Nephron (organoid): ENCODE results near the gene DPEP3.

Experiments used
- H3K27ac Mint-ChIP-seq, 3 experiments: 2 replicates each; pipeline ENCODE4 v1.8.0; 2020; ENCODE audit warnings: mixed read lengths in 3 of 3, mild to moderate bottlenecking in 2 of 3, moderate library complexity in 1 of 3
- H3K27me3 Mint-ChIP-seq: 2 replicates; pipeline ENCODE4 v1.8.0; 2021; ENCODE audit warnings: low read depth, mild to moderate bottlenecking, moderate library complexity, mixed read lengths
- H3K36me3 Mint-ChIP-seq: 2 replicates; pipeline ENCODE4 v1.8.0; 2020; ENCODE audit warnings: low read depth, mixed read lengths
- H3K4me1 Mint-ChIP-seq: 2 replicates; pipeline ENCODE4 v1.8.0; 2020; ENCODE audit warnings: mixed read lengths
- H3K4me3 Mint-ChIP-seq, 3 experiments: 2 replicates each; pipeline ENCODE4 v1.8.0; 2020; ENCODE audit warnings: mild to moderate bottlenecking in 3 of 3, mixed read lengths in 3 of 3, moderate library complexity in 2 of 3
- H3K9me3 Mint-ChIP-seq: 2 replicates; pipeline ENCODE4 v1.8.0; 2020; ENCODE audit warnings: mixed read lengths
- CTCF ChIP-seq, 3 experiments: fragments of 200-600 bp; sonication (generic); IDR thresholded peaks; one replicate each; pipeline ENCODE4 v1.5.0; 2021; ENCODE audit warnings: antibody characterized with exemption in 3 of 3; ENCODE audit not compliant: unreplicated experiment in 3 of 3

Gene DPEP3

GRCh38 chr16:67928147-67928546 lies 52.2 kb downstream of the DPEP3 start:
- no peak for TF ChIP-seq CTCF (IDR thresholded peaks at IDR 0.05; ENCODE audit: unreplicated experiment in 3 of 3)
- Mint-ChIP-seq H3K4me3 (no peak overlapping the region), H3K4me1 (peaks cover 1% of the 10 kb centered on the region), H3K27ac (no peak overlapping the region), H3K27me3 (no peaks in the 10 kb centered on the region), H3K9me3 (no peaks in the 10 kb centered on the region), H3K36me3 (no peaks in the 10 kb centered on the region)

GRCh38 chr16:67927131-67927941 lies 53.0 kb downstream of the DPEP3 start:
- H3K27ac Mint-ChIP-seq: no peak overlapping the region
- H3K27me3 Mint-ChIP-seq: no peaks in the 10 kb centered on the region
- H3K9me3 Mint-ChIP-seq: no peaks in the 10 kb centered on the region
- H3K36me3 Mint-ChIP-seq: no peaks in the 10 kb centered on the region
- no peak overlapping the region for H3K4me3 Mint-ChIP-seq
- no peak for TF ChIP-seq CTCF (IDR thresholded peaks at IDR 0.05; ENCODE audit: unreplicated experiment in 3 of 3)
- H3K4me1 Mint-ChIP-seq: peaks cover 5% of the 10 kb centered on the region

- no peak for TF ChIP-seq CTCF (IDR thresholded peaks at IDR 0.05; ENCODE audit: unreplicated experiment in 3 of 3)
- H3K36me3 Mint-ChIP-seq: no peaks in the 10 kb centered on the region
- no peak overlapping the region for H3K27ac Mint-ChIP-seq
- H3K4me1 Mint-ChIP-seq: peaks cover 5% of the 10 kb centered on the region
- H3K27me3 Mint-ChIP-seq: no peaks in the 10 kb centered on the region
- no peak overlapping the region for H3K4me3 Mint-ChIP-seq
- no peaks in the 10 kb centered on the region for H3K9me3 Mint-ChIP-seq
Measured at GRCh38 chr16:67926181-67926750, 54.0 kb downstream of the DPEP3 start.
